NCI-H524 (cell line): ENCODE results near the gene FKBP14.

Experiments used
- DNase-seq, 2 experiments: peaks; one replicate each; lab custom pipeline; 2025; lab: John Stamatoyannopoulos, UW

The FKBP14 gene

GRCh38 chr7:30026229-30027064 lies at the start of gene FKBP14:
Gene FKBP14, minus strand, starts transcription at chr7:30026702. Its CDS starts 194 bp downstream, at chr7:30026508.
- peak; percentile 96 to 99 for DNase-seq

GRCh38 chr7:30074422-30075030 lies 48.0 kb upstream of the FKBP14 start:
- DNase-seq = peak; percentile 27 to 53

- no peak for DNase-seq
Observed at GRCh38 chr7:30072735-30073134, 46.2 kb upstream of the FKBP14 start.

- DNase-seq = no peak
Observed at GRCh38 chr7:30070052-30070451, 43.5 kb upstream of the FKBP14 start.

- no peak for DNase-seq
Observed at GRCh38 chr7:30069096-30069867, 42.8 kb upstream of the FKBP14 start.

- no peak for DNase-seq
Observed at GRCh38 chr7:30068117-30068516, 41.6 kb upstream of the FKBP14 start.

GRCh38 chr7:30066687-30067086 lies 40.2 kb upstream of the FKBP14 start:
- DNase-seq = no peak

- no peak for DNase-seq
Observed at GRCh38 chr7:30065746-30066145, 39.2 kb upstream of the FKBP14 start.

- DNase-seq = peak; percentile 24 to 34
Observed at GRCh38 chr7:30062587-30062986, 36.1 kb upstream of the FKBP14 start.

- DNase-seq = peak; percentile 3 to 29
Observed at GRCh38 chr7:30061786-30062185, 35.3 kb upstream of the FKBP14 start.

GRCh38 chr7:30057741-30058140 lies 31.2 kb upstream of the FKBP14 start:
- DNase-seq = no peak

GRCh38 chr7:30053068-30053467 lies 26.6 kb upstream of the FKBP14 start:
- no peak for DNase-seq

GRCh38 chr7:30049173-30049572 lies 22.7 kb upstream of the FKBP14 start:
- DNase-seq = no peak

GRCh38 chr7:30048582-30048981 lies 22.1 kb upstream of the FKBP14 start:
- no peak for DNase-seq

- no peak for DNase-seq
Observed at GRCh38 chr7:30047124-30047523, 20.6 kb upstream of the FKBP14 start.

- DNase-seq = no peak
Observed at GRCh38 chr7:30046127-30046770, 19.7 kb upstream of the FKBP14 start.

- no peak for DNase-seq
Observed at GRCh38 chr7:30041526-30042269, 15.2 kb upstream of the FKBP14 start.

- DNase-seq = no peak
Observed at GRCh38 chr7:30040938-30041337, 14.4 kb upstream of the FKBP14 start.

- DNase-seq = no peak
Observed at GRCh38 chr7:30038196-30038980, 11.9 kb upstream of the FKBP14 start.

- no peak for DNase-seq
Observed at GRCh38 chr7:30036220-30036619, 9.7 kb upstream of the FKBP14 start.

GRCh38 chr7:30034501-30034900 lies 8.0 kb upstream of the FKBP14 start:
- no peak for DNase-seq
